Measurements from ENCODE around the gene ZSCAN29. TPM values are rescaled to one million over a fixed set of nuclear protein-coding genes. Genes with fewer than 3 reads are reported as not detected.
A peak's percentile ranks its signal among the peaks of the same experiment; 100 is the strongest.

ZSCAN29 gene
- total and polyA plus RNA-seq, 10 of the 15 experiments (the other 5 are each of a cell fraction or from before 2014, with no cell fraction given): 1.7 to 26.0 (median 14.6) TPM

DNA sequence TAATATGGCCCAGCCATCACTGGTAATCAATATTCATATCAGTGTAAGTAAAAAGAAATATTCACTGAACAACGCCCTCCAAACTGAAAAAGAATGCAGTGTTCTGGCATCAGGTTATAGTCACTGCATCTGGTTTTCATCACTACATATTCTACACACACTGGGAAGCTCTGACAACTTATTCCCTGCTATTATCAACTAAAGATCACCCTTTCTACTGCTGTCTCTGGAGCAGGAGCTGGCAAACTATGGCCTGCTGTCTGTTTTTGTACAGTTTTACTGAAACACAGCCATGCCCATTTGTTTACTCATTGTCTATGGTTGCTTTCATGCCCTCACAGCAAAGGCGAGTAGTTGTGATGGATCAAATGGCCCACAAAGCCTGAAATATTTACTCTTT lies 35.3 kb upstream of the ZSCAN29 start:
- H3K36me3 ChIP-seq (ENCODE audit: control insufficient read depth in 2 of 2, insufficient read depth in 2 of 2, low read length in 1 of 2): peaks cover 10 to 13% of the 10 kb centered on the region in 2 experiments
- no peak overlapping the region for H3K4me3 ChIP-seq
- TSS peak; percentile 24 for BruUV-seq (replicated peaks)
- no peaks in the 10 kb centered on the region for H3K9me3 ChIP-seq (replicated peaks; ENCODE audit: control insufficient read depth, insufficient read depth, low read length)
- ChIA-PET SMC1A (ENCODE audit: uncharacterized antibody, unreplicated experiment) (interaction anchor here (0.9 kb wide), 1 partner anchor 11 kb away, joined by 3 read pairs; no protein-coding TSS in a partner anchor), POLR2A (no interaction called here), CTCF (interaction anchor here (1.2 kb wide), 1 partner anchor 10 kb away, joined by 3 read pairs; no protein-coding TSS in a partner anchor), RAD21 (ENCODE audit: unreplicated experiment) (no interaction called here)
- H3K79me2 ChIP-seq (ENCODE audit: control insufficient read depth, insufficient read depth, low read length): no peaks in the 10 kb centered on the region
- H3K4me1 ChIP-seq (ENCODE audit: control insufficient read depth, insufficient read depth, low read length): no peaks in the 10 kb centered on the region
- no peak overlapping the region for H3K27ac ChIP-seq (ENCODE audit: control insufficient read depth, insufficient read depth)
- H3K9ac ChIP-seq (ENCODE audit: control insufficient read depth, insufficient read depth, low read length): no peak overlapping the region
- no peak overlapping the region for H3K4me2 ChIP-seq (ENCODE audit: control insufficient read depth, insufficient read depth)
- in situ Hi-C loops (cut with MboI): no loop called here
- no peak for ATAC-seq
- no peak overlapping the region for H2AFZ ChIP-seq (ENCODE audit: control insufficient read depth, low read depth, low read length)
- TF ChIP-seq SREBF1 (IDR thresholded peaks at IDR 0.05; ENCODE audit: low read length) (no peak), BHLHE40 (IDR thresholded peaks at IDR 0.05; ENCODE audit: borderline replicate concordance in 1 of 2, low read depth in 2 of 2, low read length in 1 of 2) (no peak), MTA3 (IDR thresholded peaks at IDR 0.05; ENCODE audit: borderline replicate concordance, low read length) (no peak), ZNF207 (IDR thresholded peaks at IDR 0.05; ENCODE audit: borderline replicate concordance) (no peak), DPF2 (IDR thresholded peaks at IDR 0.05) (no peak), ZNF622 (IDR thresholded peaks at IDR 0.05) (no peak)
- TF ChIP-seq, protein P1, sequence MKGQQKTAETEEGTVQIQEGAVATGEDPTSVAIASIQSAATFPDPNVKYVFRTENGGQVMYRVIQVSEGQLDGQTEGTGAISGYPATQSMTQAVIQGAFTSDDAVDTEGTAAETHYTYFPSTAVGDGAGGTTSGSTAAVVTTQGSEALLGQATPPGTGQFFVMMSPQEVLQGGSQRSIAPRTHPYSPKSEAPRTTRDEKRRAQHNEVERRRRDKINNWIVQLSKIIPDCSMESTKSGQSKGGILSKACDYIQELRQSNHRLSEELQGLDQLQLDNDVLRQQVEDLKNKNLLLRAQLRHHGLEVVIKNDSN (IDR thresholded peaks at IDR 0.05; ENCODE audit: borderline replicate concordance, extremely low read length, insufficient read depth, low read depth, low read length): no peak
- TF ChIP-seq, protein P2, sequence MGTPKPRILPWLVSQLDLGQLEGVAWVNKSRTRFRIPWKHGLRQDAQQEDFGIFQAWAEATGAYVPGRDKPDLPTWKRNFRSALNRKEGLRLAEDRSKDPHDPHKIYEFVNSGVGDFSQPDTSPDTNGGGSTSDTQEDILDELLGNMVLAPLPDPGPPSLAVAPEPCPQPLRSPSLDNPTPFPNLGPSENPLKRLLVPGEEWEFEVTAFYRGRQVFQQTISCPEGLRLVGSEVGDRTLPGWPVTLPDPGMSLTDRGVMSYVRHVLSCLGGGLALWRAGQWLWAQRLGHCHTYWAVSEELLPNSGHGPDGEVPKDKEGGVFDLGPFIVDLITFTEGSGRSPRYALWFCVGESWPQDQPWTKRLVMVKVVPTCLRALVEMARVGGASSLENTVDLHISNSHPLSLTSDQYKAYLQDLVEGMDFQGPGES (IDR thresholded peaks at IDR 0.05): no peak
- TF ChIP-seq, protein P3, sequence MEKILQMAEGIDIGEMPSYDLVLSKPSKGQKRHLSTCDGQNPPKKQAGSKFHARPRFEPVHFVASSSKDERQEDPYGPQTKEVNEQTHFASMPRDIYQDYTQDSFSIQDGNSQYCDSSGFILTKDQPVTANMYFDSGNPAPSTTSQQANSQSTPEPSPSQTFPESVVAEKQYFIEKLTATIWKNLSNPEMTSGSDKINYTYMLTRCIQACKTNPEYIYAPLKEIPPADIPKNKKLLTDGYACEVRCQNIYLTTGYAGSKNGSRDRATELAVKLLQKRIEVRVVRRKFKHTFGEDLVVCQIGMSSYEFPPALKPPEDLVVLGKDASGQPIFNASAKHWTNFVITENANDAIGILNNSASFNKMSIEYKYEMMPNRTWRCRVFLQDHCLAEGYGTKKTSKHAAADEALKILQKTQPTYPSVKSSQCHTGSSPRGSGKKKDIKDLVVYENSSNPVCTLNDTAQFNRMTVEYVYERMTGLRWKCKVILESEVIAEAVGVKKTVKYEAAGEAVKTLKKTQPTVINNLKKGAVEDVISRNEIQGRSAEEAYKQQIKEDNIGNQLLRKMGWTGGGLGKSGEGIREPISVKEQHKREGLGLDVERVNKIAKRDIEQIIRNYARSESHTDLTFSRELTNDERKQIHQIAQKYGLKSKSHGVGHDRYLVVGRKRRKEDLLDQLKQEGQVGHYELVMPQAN (conservative IDR thresholded peaks at IDR 0.05): no peak
- TF ChIP-seq, protein P4, sequence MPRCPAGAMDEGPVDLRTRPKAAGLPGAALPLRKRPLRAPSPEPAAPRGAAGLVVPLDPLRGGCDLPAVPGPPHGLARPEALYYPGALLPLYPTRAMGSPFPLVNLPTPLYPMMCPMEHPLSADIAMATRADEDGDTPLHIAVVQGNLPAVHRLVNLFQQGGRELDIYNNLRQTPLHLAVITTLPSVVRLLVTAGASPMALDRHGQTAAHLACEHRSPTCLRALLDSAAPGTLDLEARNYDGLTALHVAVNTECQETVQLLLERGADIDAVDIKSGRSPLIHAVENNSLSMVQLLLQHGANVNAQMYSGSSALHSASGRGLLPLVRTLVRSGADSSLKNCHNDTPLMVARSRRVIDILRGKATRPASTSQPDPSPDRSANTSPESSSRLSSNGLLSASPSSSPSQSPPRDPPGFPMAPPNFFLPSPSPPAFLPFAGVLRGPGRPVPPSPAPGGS (IDR thresholded peaks at IDR 0.05; ENCODE audit: borderline replicate concordance, insufficient read depth, low read depth, low read length, poor library complexity, severe bottlenecking): no peak
- WGBS (ENCODE audit: insufficient coverage, insufficient replicate concordance, low lambda C conversion rate, missing lambda C conversion rate): 90% methylated on average over 2 of the region's 2 CpGs
- FAIRE-seq: no peak
- H3K27me3 ChIP-seq (replicated peaks in 1 of 2; ENCODE audit: control insufficient read depth in 2 of 2, insufficient read depth in 2 of 2, low read length in 1 of 2): no peaks in the 10 kb centered on the region
- intact Hi-C loops (cut with micrococcal nuclease; ENCODE audit: unreplicated experiment): no loop called here
- H4K20me1 ChIP-seq (ENCODE audit: control insufficient read depth, insufficient read depth): no peaks in the 10 kb centered on the region
- DNase-seq (ENCODE audit: low read depth, low spot score): no peak
